Cardiac atrium fibroblast (primary cell): Measurements from ENCODE around the gene COPS7A. TPM values are rescaled to one million over a fixed set of nuclear protein-coding genes. Genes with fewer than 3 reads are reported as not detected.

Experiments used
- total RNA-seq: library from RNA; depleted of rRNA; stranded (reverse); fragments of >200 nt; gene quantifications from 2 replicates; pipeline ENCODE4 v1.2.3, GENCODE V29; 2015

Gene COPS7A
- total RNA-seq: 85.7 and 96.7 TPM in 2 replicates

DNA sequence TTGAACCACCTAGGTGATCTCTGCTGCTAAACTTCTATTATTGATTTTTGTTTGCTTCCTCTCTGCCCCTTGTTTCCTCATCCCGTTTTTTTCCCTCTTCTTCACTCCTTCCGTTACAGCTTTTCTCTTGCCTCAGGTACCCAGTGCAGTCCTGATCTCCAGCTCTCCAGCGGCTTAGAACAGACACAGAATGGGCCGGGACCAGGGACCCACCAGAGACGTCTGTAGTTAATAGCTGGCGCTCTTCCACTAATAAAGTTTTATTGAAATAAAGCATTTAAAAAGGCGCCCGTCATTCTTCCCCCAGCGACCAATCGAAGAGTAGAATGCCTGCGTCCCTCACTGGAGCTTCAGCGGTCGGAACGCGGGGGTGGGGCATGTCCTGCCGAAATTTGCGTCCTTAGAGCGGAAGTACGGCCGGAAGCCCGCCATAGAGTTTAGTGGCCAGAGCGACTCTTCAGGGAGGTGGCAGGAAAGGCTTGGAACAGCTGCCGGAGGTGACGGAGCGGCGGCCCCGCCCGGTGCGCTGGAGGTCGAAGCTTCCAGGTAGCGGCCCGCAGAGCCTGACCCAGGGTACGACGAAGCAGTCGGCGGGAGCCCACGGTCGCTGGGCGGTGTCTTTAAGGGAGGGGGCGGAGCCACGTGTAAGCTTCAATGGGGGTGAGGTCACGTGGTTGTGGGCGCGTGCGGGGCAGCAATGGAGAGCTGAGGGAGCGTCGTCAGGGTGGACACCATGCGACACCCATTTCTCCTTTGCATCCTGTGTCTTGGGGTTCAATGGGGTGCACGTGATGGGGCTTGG, at the start of gene COPS7A:
COPS7A (plus strand) TSS at position 440 of the 802 bp plus-strand sequence. CDS start 611 bp downstream, outside the sequence.

DNA sequence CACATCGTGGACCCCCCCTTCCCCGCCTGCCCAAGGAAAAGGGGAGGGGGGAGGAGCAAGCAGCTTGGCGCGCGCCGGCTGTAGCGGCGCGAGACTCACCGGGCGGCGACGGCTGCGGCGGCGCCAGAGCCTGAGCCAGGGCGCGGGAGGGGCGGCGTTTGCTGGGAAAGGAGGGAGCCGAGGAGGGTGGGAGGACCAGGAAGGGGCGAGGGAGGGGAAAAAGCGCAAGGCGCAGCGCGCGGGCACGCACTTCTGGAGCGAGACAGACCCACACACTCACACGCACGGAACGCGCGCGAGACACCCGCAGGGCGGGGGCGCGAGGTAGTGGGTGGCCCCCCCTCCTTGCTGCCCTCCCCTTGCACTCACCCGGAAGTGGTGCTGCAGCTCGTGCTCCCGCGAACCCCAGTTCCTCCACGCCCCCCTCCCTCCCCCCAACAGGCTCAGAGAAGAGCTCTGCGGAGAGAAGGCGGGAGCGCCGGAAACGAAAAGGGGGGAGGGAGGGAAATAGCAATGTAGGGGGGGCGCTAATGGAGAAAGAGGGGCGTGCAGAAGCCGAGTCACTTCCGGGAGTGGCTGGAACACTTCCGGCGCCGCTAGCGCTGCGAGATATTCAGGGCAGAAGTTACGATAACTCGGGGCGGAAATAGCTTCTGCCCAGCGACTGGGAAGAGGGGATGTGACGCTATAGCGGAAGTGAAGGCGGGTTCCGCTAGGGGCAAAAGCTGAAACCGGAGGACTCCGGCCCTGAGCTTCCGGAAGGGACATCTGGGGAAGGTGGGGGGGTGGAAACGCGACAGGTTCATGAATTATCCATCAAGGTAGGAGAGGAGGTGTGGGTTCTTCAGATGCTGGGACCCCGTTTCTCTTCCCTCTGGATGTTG, 34.6 kb upstream of the COPS7A start, which contains the start of gene ZNF384:
ZNF384 (minus strand) TSS at position 377 of the 884 bp plus-strand sequence. CDS start 9,855 bp downstream, outside the sequence.

GRCh38 chr12:6700646-6701051, 23.2 kb upstream of the COPS7A start, which contains the start of gene PIANP:
PIANP (minus strand) TSS chr12:6700815; CDS start chr12:6698061, 2,754 bp downstream.

DNA sequence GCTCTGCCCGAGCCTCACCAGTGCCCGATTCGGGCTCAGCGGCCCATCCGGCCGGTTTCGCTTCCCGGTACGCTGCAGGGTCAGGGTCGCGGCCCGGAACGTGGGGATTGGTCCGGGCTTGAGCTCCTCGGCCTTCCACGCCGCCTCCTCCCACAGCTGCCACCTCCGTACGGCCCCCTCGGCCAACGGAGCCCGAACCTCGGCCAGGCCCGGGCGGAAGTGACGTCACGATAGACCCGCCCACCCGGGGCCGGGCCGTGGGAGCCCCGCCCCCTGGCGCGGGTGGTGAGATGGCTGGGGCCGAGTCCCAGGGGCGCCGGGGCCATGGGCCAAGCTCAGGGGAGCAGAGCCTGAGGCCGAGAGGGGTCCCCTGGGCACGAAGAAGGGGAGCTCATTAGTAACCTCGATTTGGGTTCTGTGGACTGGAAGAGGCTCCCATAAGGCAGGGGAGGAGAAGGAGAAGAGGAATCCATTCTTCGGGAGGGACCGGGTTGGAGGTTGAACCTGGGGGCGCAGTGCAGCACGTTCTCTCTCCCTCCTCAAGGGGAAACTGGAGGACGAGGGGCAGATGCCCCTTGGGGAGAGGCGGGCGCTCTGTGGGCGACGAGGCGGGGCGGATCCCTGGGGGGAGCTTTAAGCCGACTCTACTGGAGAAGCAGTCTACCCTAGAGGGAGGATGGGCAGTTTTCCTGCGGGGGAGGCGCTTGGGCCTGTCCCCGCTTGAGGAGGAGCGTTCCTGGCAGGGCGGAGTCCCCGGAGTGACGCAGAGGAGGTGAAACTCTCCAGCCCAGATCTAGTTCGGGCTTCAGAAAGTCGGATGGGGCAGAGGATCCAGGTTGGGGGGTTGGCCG, 29.3 kb downstream of the COPS7A start, which contains the start of gene MLF2:
MLF2 (minus strand) TSS at position 221 of the 851 bp plus-strand sequence. CDS start 807 bp downstream, outside the sequence.

DNA sequence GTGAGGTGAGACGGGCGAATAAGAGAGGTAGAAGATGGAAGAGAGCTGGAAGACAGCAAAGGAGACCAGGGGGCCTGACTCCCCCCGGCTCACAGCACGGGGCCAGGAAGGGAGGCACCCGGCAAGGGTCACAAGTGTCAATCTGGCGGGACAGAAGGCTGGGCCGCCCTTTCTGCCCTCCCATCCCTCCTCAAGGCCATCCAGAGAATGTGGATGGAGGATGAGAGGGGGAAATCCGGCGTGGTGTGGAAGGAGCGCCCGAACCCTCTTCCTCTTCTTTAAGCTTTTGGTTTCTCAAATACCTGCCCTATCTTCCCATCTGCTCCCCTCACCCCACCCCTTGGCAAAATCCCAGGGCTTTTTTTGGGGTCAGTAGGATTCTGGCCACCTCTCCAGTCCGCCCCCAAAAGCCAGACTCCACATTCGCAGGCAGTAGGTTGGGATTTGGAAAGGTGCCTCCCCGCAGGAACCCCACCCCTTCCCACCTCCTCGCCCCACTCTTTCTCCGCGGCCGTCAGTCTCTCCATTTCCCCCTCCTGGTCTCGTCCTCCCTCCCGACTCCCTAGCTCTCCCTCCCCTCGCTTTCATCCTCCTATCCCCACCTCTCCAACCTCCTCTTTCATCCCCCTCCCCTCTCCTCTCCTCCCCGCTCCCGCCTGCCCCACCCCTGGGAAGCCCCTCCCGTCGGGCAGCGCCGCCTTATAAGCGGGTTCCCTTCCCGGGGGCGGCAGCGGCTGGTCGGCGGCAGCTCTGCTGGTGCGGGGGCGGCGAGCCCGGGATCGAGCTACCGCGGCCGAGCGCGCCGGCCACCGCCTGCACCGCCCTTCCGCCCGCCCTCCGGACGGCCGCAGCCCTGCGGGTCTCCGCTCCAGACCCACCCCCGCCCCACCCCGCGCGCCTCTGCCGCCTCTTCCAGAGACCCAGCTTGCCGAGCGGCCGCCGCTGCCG, 42.1 kb downstream of the COPS7A start, which contains the start of gene PTMS:
PTMS (plus strand) TSS at position 730 of the 948 bp plus-strand sequence. CDS start 343 bp downstream, outside the sequence.

DNA sequence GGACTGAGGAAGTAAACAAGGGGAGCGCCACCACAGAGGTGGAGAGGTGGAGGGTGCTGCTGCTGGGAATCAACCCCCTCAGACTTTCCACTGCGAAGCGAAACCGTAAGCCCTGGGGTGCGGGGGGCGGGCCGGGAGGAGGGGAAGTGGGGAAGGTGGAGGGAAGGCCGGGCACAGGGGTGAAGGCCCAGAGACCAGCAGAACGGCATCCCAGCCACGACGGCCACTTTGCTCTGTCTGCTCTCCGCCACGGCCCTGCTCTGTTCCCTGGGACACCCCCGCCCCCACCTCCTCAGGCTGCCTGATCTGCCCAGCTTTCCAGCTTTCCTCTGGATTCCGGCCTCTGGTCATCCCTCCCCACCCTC, 48.5 kb downstream of the COPS7A start, which contains the start of gene LAG3:
LAG3 (plus strand) TSS at position 190 of the 365 bp plus-strand sequence. CDS start 333 bp downstream, outside the sequence.

Other genes with a start within 250 kb of the COPS7A start
- 46.6 and 82.8 TPM in 2 replicates for gene MRPL51, start 230.8 kb upstream of the COPS7A start, total RNA-seq
- 19.9 and 26.5 TPM in 2 replicates for gene NCAPD2, start 229.9 kb upstream of the COPS7A start, total RNA-seq
- gene GAPDH, start 189.5 kb upstream of the COPS7A start, total RNA-seq: 11,290 and 11,537 TPM in 2 replicates
- 11.7 and 12.3 TPM in 2 replicates for gene IFFO1, start 168.0 kb upstream of the COPS7A start, total RNA-seq
- 20.1 and 27.1 TPM in 2 replicates for gene NOP2, start 155.8 kb upstream of the COPS7A start, total RNA-seq
- 144 and 191 TPM in 2 replicates for gene CHD4, start 116.7 kb upstream of the COPS7A start, total RNA-seq
- gene LPAR5, start 88.1 kb upstream of the COPS7A start, total RNA-seq: not detected in 2 replicates
- 0.32 TPM in 1 of 2 replicates, not detected in the other for gene ACRBP, start 76.6 kb upstream of the COPS7A start, total RNA-seq
- gene ING4, start 60.9 kb upstream of the COPS7A start, total RNA-seq: 20.8 and 26.9 TPM in 2 replicates
- gene ZNF384, start 34.7 kb upstream of the COPS7A start, total RNA-seq: 25.1 and 33.4 TPM in 2 replicates
- not detected in 2 replicates for gene PIANP, start 23.2 kb upstream of the COPS7A start, total RNA-seq
- 194 and 295 TPM in 2 replicates for gene MLF2, start 29.1 kb downstream of the COPS7A start, total RNA-seq
- gene PTMS, start 42.3 kb downstream of the COPS7A start, total RNA-seq: 162 and 171 TPM in 2 replicates
- 0.16 TPM in 1 of 2 replicates, not detected in the other for gene LAG3, start 48.5 kb downstream of the COPS7A start, total RNA-seq
- 2.6 and 2.9 TPM in 2 replicates for gene CD4, start 65.5 kb downstream of the COPS7A start, total RNA-seq
- gene GPR162, start 97.8 kb downstream of the COPS7A start, total RNA-seq: 2.6 and 7.0 TPM in 2 replicates
- gene P3H3, start 104.4 kb downstream of the COPS7A start, total RNA-seq: 33.7 and 53.1 TPM in 2 replicates
- gene GNB3, start 116.9 kb downstream of the COPS7A start, total RNA-seq: 2.5 TPM in 1 of 2 replicates, not detected in the other
- gene CDCA3, start 127.2 kb downstream of the COPS7A start, total RNA-seq: 8.3 and 16.2 TPM in 2 replicates
- gene USP5, start 128.1 kb downstream of the COPS7A start, total RNA-seq: 48.9 and 59.5 TPM in 2 replicates
- gene TPI1, start 143.5 kb downstream of the COPS7A start, total RNA-seq: 2,290 and 2,319 TPM in 2 replicates
- 2.4 and 3.8 TPM in 2 replicates for gene SPSB2, start 149.3 kb downstream of the COPS7A start, total RNA-seq
- gene LRRC23, start 180.8 kb downstream of the COPS7A start, total RNA-seq: 7.2 and 8.1 TPM in 2 replicates
- gene ENO2, start 190.5 kb downstream of the COPS7A start, total RNA-seq: 35.2 and 59.6 TPM in 2 replicates
- 11.5 and 19.7 TPM in 2 replicates for gene ATN1, start 203.9 kb downstream of the COPS7A start, total RNA-seq
- gene RNU7-1, start 219.8 kb downstream of the COPS7A start, total RNA-seq: not detected in 2 replicates
- 260 and 364 TPM in 2 replicates for gene C12orf57, start 220.0 kb downstream of the COPS7A start, total RNA-seq
- gene PTPN6, start 227.3 kb downstream of the COPS7A start, total RNA-seq: under 0.01 TPM in 1 of 2 replicates, not detected in the other
- 224 and 241 TPM in 2 replicates for gene PHB2, start 246.6 kb downstream of the COPS7A start, total RNA-seq
- gene EMG1, start 246.9 kb downstream of the COPS7A start, total RNA-seq: 20.4 and 34.0 TPM in 2 replicates